Ishikawa (cell line): ENCODE results near the gene ADAMTS18.

Experiments used
- CEBPB ChIP-seq: IDR thresholded peaks from 2 replicates; pipeline ENCODE4 v1.6.1; 2012
- CREB1 ChIP-seq: IDR thresholded peaks from 2 replicates; pipeline ENCODE4 v1.6.1; 2012; ENCODE audit warnings: low read depth
- EGR1 ChIP-seq: IDR thresholded peaks from 2 replicates; pipeline ENCODE4 v1.6.1; 2012
- EP300 ChIP-seq: IDR thresholded peaks from 2 replicates; pipeline ENCODE4 v1.6.1; 2012; ENCODE audit warnings: borderline replicate concordance
- MAX ChIP-seq: IDR thresholded peaks from 2 replicates; pipeline ENCODE4 v1.6.1; 2012
- RAD21 ChIP-seq: IDR thresholded peaks from 2 replicates; pipeline ENCODE4 v1.6.1; 2012; ENCODE audit warnings: low read depth
- REST ChIP-seq: IDR thresholded peaks from 2 replicates; pipeline ENCODE4 v1.6.1; 2012; ENCODE audit warnings: low read depth, mild to moderate bottlenecking
- TAF1 ChIP-seq: IDR thresholded peaks from 2 replicates; pipeline ENCODE4 v1.6.1; 2012; ENCODE audit warnings: low read depth, mild to moderate bottlenecking
- USF1 ChIP-seq: IDR thresholded peaks from 2 replicates; pipeline ENCODE4 v1.6.1; 2012
- YY1 ChIP-seq: IDR thresholded peaks from 2 replicates; pipeline ENCODE4 v1.6.1; 2012; ENCODE audit warnings: low read depth
- ZBTB7A ChIP-seq: IDR thresholded peaks from 2 replicates; pipeline ENCODE4 v1.6.1; 2012; ENCODE audit warnings: low read depth

- TF ChIP-seq RAD21 (peak; percentile 31; the same call in 1 of the 2 replicates), YY1 (no peak), TAF1 (no peak), EP300 (no peak), CREB1 (no peak), EGR1 (no peak), USF1 (no peak), REST (no peak), CEBPB (no peak), MAX (no peak), ZBTB7A (no peak)
These were observed 28.2 kb downstream of the ADAMTS18 start for GRCh38 chr16:77406680-77407079.
